Chondrocyte (in vitro differentiated cells): ENCODE measurements around the gene REPS2. TPM values are rescaled to one million over a fixed set of nuclear protein-coding genes. Genes with fewer than 3 reads are reported as not detected.
A peak's percentile ranks its signal among the peaks of the same experiment; 100 is the strongest.

Experiments
- DNase-seq: peaks from one replicate; pipeline ENCODE4 v3.0.0; 2021; ENCODE audit warnings: mixed read lengths, low spot score
- H3K27ac Mint-ChIP-seq: one replicate; pipeline ENCODE4 v1.8.0; 2021; ENCODE audit warnings: mild to moderate bottlenecking, moderate library complexity, mixed read lengths; ENCODE audit not compliant: unreplicated experiment
- H3K27me3 Mint-ChIP-seq: 2 replicates; pipeline ENCODE4 v1.8.0; 2021; ENCODE audit warnings: low read depth, mixed read lengths
- H3K36me3 Mint-ChIP-seq: 2 replicates; pipeline ENCODE4 v1.8.0; 2021; ENCODE audit warnings: low read depth, mixed read lengths
- H3K4me1 Mint-ChIP-seq: 2 replicates; pipeline ENCODE4 v1.8.0; 2021; ENCODE audit warnings: low read depth, mild to moderate bottlenecking, mixed read lengths
- H3K4me3 Mint-ChIP-seq: one replicate; pipeline ENCODE4 v1.8.0; 2021; ENCODE audit warnings: mild to moderate bottlenecking, moderate library complexity, mixed read lengths; ENCODE audit not compliant: unreplicated experiment
- H3K9me3 Mint-ChIP-seq: 2 replicates; pipeline ENCODE4 v1.8.0; 2021; ENCODE audit warnings: low read depth, mixed read lengths
- total RNA-seq: library from RNA; stranded (reverse); gene quantifications from 3 replicates; pipeline ENCODE4 v1.2.1, GENCODE V29; 2021
- TF ChIP-seq, protein P1 (sequence below): fragments of 200-600 bp; sonication (generic); IDR thresholded peaks from 2 replicates; pipeline ENCODE4 v1.5.0; 2021; ENCODE audit warnings: antibody characterized with exemption, mild to moderate bottlenecking, moderate library complexity

REPS2 gene
- total RNA-seq, 1 donor from 2014 or later, result 2.4 TPM

GRCh38 chrX:16990839-16991238 lies 44.4 kb downstream of the REPS2 start:
- Mint-ChIP-seq H3K27me3 (peaks cover 10% of the 10 kb centered on the region), H3K27ac (no peak overlapping the region), H3K4me1 (no peaks in the 10 kb centered on the region), H3K4me3 (no peak overlapping the region), H3K9me3 (no peaks in the 10 kb centered on the region), H3K36me3 (no peaks in the 10 kb centered on the region)
- no peak for DNase-seq
- TF ChIP-seq, protein P1, sequence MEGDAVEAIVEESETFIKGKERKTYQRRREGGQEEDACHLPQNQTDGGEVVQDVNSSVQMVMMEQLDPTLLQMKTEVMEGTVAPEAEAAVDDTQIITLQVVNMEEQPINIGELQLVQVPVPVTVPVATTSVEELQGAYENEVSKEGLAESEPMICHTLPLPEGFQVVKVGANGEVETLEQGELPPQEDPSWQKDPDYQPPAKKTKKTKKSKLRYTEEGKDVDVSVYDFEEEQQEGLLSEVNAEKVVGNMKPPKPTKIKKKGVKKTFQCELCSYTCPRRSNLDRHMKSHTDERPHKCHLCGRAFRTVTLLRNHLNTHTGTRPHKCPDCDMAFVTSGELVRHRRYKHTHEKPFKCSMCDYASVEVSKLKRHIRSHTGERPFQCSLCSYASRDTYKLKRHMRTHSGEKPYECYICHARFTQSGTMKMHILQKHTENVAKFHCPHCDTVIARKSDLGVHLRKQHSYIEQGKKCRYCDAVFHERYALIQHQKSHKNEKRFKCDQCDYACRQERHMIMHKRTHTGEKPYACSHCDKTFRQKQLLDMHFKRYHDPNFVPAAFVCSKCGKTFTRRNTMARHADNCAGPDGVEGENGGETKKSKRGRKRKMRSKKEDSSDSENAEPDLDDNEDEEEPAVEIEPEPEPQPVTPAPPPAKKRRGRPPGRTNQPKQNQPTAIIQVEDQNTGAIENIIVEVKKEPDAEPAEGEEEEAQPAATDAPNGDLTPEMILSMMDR, result no peak

- no peak for DNase-seq
- no peaks in the 10 kb centered on the region for H3K36me3 Mint-ChIP-seq
- no peak overlapping the region for H3K4me3 Mint-ChIP-seq
- H3K4me1 Mint-ChIP-seq, result no peaks in the 10 kb centered on the region
- H3K9me3 Mint-ChIP-seq, result no peaks in the 10 kb centered on the region
- peaks cover 15% of the 10 kb centered on the region for H3K27me3 Mint-ChIP-seq
- TF ChIP-seq, protein P1, result no peak
- H3K27ac Mint-ChIP-seq, result no peak overlapping the region
Measured at GRCh38 chrX:16992445-16992844, 46.0 kb downstream of the REPS2 start.

DNA sequence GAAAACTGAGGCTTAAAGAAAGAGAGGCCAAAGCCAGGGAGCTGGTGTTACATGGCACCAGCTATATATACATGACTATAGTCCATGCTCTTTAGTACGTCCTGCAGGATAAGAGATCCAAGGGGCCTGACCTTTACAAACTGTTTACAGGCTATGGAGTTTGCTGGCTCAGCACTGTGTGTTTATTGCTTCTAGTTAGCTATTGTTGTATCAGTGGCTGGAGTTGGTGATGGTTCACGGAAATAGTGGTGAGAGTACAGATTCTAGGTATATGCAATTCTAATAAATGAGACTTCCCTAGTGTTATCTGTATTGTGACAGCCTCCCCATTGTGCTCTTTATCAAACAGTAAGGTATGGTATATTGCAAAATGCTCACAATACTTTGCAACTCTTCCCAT lies 46.5 kb downstream of the REPS2 start:
- Mint-ChIP-seq H3K36me3 (no peaks in the 10 kb centered on the region), H3K27me3 (peaks cover 15% of the 10 kb centered on the region), H3K27ac (no peak overlapping the region), H3K4me3 (no peak overlapping the region), H3K9me3 (no peaks in the 10 kb centered on the region), H3K4me1 (no peaks in the 10 kb centered on the region)
- TF ChIP-seq, protein P1, result no peak
- no peak for DNase-seq

DNA sequence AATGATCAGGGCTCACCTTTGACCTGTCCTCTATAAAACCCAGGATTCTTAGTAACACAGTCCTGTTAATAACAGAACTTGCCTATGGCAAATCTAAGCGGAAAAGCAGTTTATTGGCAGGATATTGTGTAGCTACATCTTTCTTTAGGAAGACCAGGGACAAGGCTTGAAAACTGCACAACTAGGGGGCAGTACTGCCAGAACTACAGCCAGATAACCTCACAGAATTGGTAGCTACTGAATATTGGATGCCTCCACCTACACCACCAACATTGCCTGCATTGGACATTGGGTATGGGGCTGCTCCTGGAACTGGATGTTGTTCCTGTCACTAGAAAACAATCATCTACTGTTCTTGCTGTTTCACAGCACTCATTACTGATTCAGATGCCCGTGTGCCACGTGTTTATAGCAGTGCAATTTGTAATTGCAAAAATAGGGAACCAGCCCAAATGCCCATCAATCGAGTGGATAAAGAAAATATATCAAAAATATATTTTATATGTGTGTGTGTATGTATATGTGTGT lies 47.4 kb downstream of the REPS2 start:
- no peak overlapping the region for H3K4me3 Mint-ChIP-seq
- no peaks in the 10 kb centered on the region for H3K36me3 Mint-ChIP-seq
- no peaks in the 10 kb centered on the region for H3K9me3 Mint-ChIP-seq
- no peaks in the 10 kb centered on the region for H3K4me1 Mint-ChIP-seq
- TF ChIP-seq, protein P1, result peak; percentile 28
- peaks cover 15% of the 10 kb centered on the region for H3K27me3 Mint-ChIP-seq
- no peak for DNase-seq
- no peak overlapping the region for H3K27ac Mint-ChIP-seq

- TF ChIP-seq, protein P1, result no peak
- no peak for DNase-seq
Measured at GRCh38 chrX:16994736-16995135, 48.3 kb downstream of the REPS2 start.

More at GRCh38 chrX:16994736-16995135, 48.3 kb downstream of the REPS2 start:
- Mint-ChIP-seq H3K36me3 (no peaks in the 10 kb centered on the region), H3K27me3 (peaks cover 13% of the 10 kb centered on the region), H3K4me3 (no peak overlapping the region), H3K9me3 (no peaks in the 10 kb centered on the region), H3K4me1 (no peaks in the 10 kb centered on the region), H3K27ac (no peak overlapping the region)
